B cell (primary cell): ENCODE data around the gene CD74. TPM values are rescaled to one million over a fixed set of nuclear protein-coding genes. Genes with fewer than 3 reads are reported as not detected.

Experiments used
- ATAC-seq: fragments of 200-7000 bp; cut with Tn5 transposase; one replicate; pipeline ENCODE4 v1.10.0; 2021; ENCODE audit warnings: low read depth, mild to moderate bottlenecking, moderate number of reproducible peaks, moderate library complexity
- CTCF ChIA-PET: fragments of 350-600 bp; sonication (Branson Sonifier 250); formaldehyde crosslinking; loops from one replicate; lab custom pipeline; 2021; ENCODE audit warnings: antibody characterized with exemption, inconsistent platforms; lab: Charles Lee
- POLR2A ChIA-PET: fragments of 350-600 bp; sonication (Branson Sonifier 250); formaldehyde crosslinking; loops from one replicate; lab custom pipeline; 2021; ENCODE audit warnings: antibody characterized with exemption; lab: Charles Lee
- DNase-seq: peaks from one replicate; pipeline ENCODE4 v3.0.0; 2013
- H2AFZ ChIP-seq: 2 replicates; pipeline ENCODE4 v1.6.1; 2012; ENCODE audit warnings: mild to moderate bottlenecking, low read depth, low read length; ENCODE audit not compliant: insufficient read depth, poor library complexity, severe bottlenecking
- H3K27ac ChIP-seq, 2 donors: 1 replicate in 1 of 2; 2 replicates in 1 of 2; pipeline ENCODE4 v1.5.1; 2012 to 2013; ENCODE audit warnings: low read length in 2 of 2, mild to moderate bottlenecking in 2 of 2, moderate library complexity in 1 of 2
- H3K27me3 ChIP-seq, 4 experiments: fragments of 200-600 bp in 1 of 4; sonication (generic) in 1 of 4; replicated peaks in 1 of 4; 1 replicate in 2 of 4; 2 replicates in 2 of 4; pipeline versions ENCODE4 v1.6.1 to v1.7.0; 2013 to 2016; ENCODE audit warnings: low read length in 3 of 4, mild to moderate bottlenecking in 2 of 4, mixed read lengths in 1 of 4, moderate library complexity in 1 of 4; ENCODE audit not compliant: insufficient read depth in 4 of 4, control insufficient read depth in 3 of 4; ENCODE audit errors: control extremely low read depth in 1 of 4
- H3K36me3 ChIP-seq, 2 experiments: replicated peaks in 1 of 2; 1 replicate in 1 of 2; 2 replicates in 1 of 2; pipeline versions ENCODE4 v1.6.1 to v1.7.1; 2013; ENCODE audit warnings: low read length in 1 of 2; ENCODE audit not compliant: insufficient read depth in 2 of 2, control insufficient read depth in 1 of 2; ENCODE audit errors: control extremely low read depth in 1 of 2, extremely low read depth in 1 of 2
- H3K4me1 ChIP-seq, 2 donors: fragments of 200-600 bp in 1 of 2; sonication (generic) in 1 of 2; 1 replicate in 1 of 2; 2 replicates in 1 of 2; pipeline versions ENCODE4 v1.5.1 to v1.6.1; 2013 to 2017; ENCODE audit warnings: low read length in 2 of 2; ENCODE audit not compliant: control insufficient read depth in 2 of 2, insufficient read depth in 2 of 2
- H3K4me2 ChIP-seq: replicated peaks from 2 replicates; pipeline ENCODE3; 2012; ENCODE audit warnings: mild to moderate bottlenecking, low read depth, low read length; ENCODE audit not compliant: poor library complexity, severe bottlenecking
- H3K4me3 ChIP-seq, 5 experiments: fragments of 200-600 bp in 1 of 5; sonication (generic) in 1 of 5; 1 replicate in 3 of 5; 2 replicates in 2 of 5; pipeline versions ENCODE4 v1.5.1 to v1.7.0; 2011 to 2016; ENCODE audit warnings: low read length in 4 of 5, mild to moderate bottlenecking in 4 of 5, low read depth in 2 of 5, control low read depth in 1 of 5, moderate library complexity in 1 of 5; ENCODE audit not compliant: insufficient read depth in 1 of 5; ENCODE audit errors: control extremely low read depth in 1 of 5, extremely low read depth in 1 of 5
- H3K79me2 ChIP-seq: fragments of 200-600 bp; sonication (generic); one replicate; pipeline ENCODE4 v1.6.0; 2016; ENCODE audit warnings: low read length; ENCODE audit not compliant: control insufficient read depth, insufficient read depth
- H3K9ac ChIP-seq: fragments of 200-600 bp; sonication (generic); 2 replicates; pipeline ENCODE4 v1.6.1; 2017; ENCODE audit warnings: mild to moderate bottlenecking, low read length, moderate library complexity
- H3K9me3 ChIP-seq, 3 donors: one replicate each; pipeline versions ENCODE4 v1.6.1 to v1.7.1; 2013; ENCODE audit warnings: low read length in 2 of 3; ENCODE audit not compliant: control insufficient read depth in 2 of 3, insufficient read depth in 1 of 3; ENCODE audit errors: control extremely low read depth in 1 of 3
- H4K20me1 ChIP-seq: 2 replicates; pipeline ENCODE4 v1.6.0; 2012; ENCODE audit warnings: mild to moderate bottlenecking, low read length; ENCODE audit not compliant: insufficient read depth, control insufficient read depth, poor library complexity, severe bottlenecking
- H3K27ac Mint-ChIP-seq: one replicate; pipeline ENCODE4 v1.8.0; 2021; ENCODE audit warnings: mixed read lengths
- H3K27me3 Mint-ChIP-seq: one replicate; pipeline ENCODE4 v1.8.0; 2021; ENCODE audit warnings: mixed read lengths
- H3K4me1 Mint-ChIP-seq: one replicate; pipeline ENCODE4 v1.8.0; 2021; ENCODE audit warnings: mixed read lengths
- H3K4me3 Mint-ChIP-seq: one replicate; pipeline ENCODE4 v1.8.0; 2021; ENCODE audit warnings: mixed read lengths
- H3K9me3 Mint-ChIP-seq: one replicate; pipeline ENCODE4 v1.8.0; 2022; ENCODE audit warnings: mixed read lengths; ENCODE audit not compliant: insufficient read depth
- CTCF ChIP-seq: fragments of 200-600 bp; IDR thresholded peaks from one replicate; pipeline ENCODE4 v1.8.0; 2022; ENCODE audit warnings: antibody characterized with exemption, mild to moderate bottlenecking
- EZH2 ChIP-seq: IDR thresholded peaks from 2 replicates; pipeline ENCODE4 v1.6.1; 2012; ENCODE audit warnings: borderline replicate concordance, low read depth, mild to moderate bottlenecking, moderate library complexity, low read length; ENCODE audit not compliant: insufficient read depth, poor library complexity, severe bottlenecking
- WGBS: methylation state at CpG from one replicate; pipeline ENCODE4 v1.1.5; 2013; ENCODE audit warnings: missing lambda C conversion rate; ENCODE audit not compliant: insufficient coverage; 5-methylcytosine and 5-hydroxymethylcytosine counted together
- intact Hi-C: fragments of 100-400 bp; cut with micrococcal nuclease; formaldehyde crosslinking; loops from one replicate; pipeline ENCODE4 v1.10.0; 2022
- polyA plus RNA-seq: library from polyadenylated mRNA; depleted of rRNA; stranded (reverse); fragments of >200 nt; gene quantifications from 2 replicates; pipeline ENCODE4 v1.2.3, GENCODE V29; 2012
- total RNA-seq, 2 donors: library from RNA; stranded (reverse); fragments of 120-200 nt in 1 of 2; gene quantifications; 1 replicate in 1 of 2; 2 replicates in 1 of 2; pipeline versions ENCODE4 v1.2.3 to v1.2.4, GENCODE V29; 2013 to 2022

CD74 gene
- total and polyA plus RNA-seq, 2 donors (not counting 1 experiment from before 2014, with no cell fraction given), result 5,670 to 14,307 TPM

- Histone ChIP-seq H3K4me2 (no peak overlapping the region), H3K4me1 (no peaks in the 10 kb centered on the region), H2AFZ (no peak overlapping the region), H3K27me3 (no peaks in the 10 kb centered on the region), H3K4me3 (no peak overlapping the region), H3K36me3 (peaks cover 0 to 93% of the 10 kb centered on the region in 2 experiments), H3K79me2 (peaks cover 10% of the 10 kb centered on the region), H3K27ac (no peak overlapping the region), H3K9ac (no peak overlapping the region), H4K20me1 (peaks cover 45% of the 10 kb centered on the region), H3K9me3 (no peaks in the 10 kb centered on the region)
- Mint-ChIP-seq H3K27ac (no peak overlapping the region), H3K27me3 (no peaks in the 10 kb centered on the region), H3K9me3 (no peaks in the 10 kb centered on the region), H3K4me3 (no peak overlapping the region), H3K4me1 (peaks cover 7% of the 10 kb centered on the region)
- TF ChIP-seq CTCF (no peak), EZH2 (no peak)
- ChIA-PET POLR2A (interaction anchor here (0.6 to 1.1 kb wide), 3 partner anchors 9 to 704 kb away, joined by 3 read pairs; no protein-coding TSS in a partner anchor), CTCF (interaction anchor here (0.9 kb wide), 1 partner anchor 68 kb away, joined by 3 read pairs; no protein-coding TSS in a partner anchor)
- DNase-seq, result peak; percentile 64
- intact Hi-C loops, result no loop called here
- no peak for ATAC-seq
- WGBS, result 95% methylated on average over 13 of the region's 13 CpGs
These were observed 21.5 kb downstream of the CD74 start for GRCh38 chr5:150391064-150391834.
